UCSD-AML1 (cell line): ENCODE measurements around the gene TUBA8.
"Not testable (repeated sequence)": the region's sequence is repeated elsewhere in the genome, so short reads cannot be mapped to it uniquely, and the experiment has no call there.

Experiments used
- DNase-seq: peaks from one replicate; lab custom pipeline; 2025; ENCODE audit not compliant: unreplicated experiment; lab: John Stamatoyannopoulos, UW

Gene TUBA8

DNA sequence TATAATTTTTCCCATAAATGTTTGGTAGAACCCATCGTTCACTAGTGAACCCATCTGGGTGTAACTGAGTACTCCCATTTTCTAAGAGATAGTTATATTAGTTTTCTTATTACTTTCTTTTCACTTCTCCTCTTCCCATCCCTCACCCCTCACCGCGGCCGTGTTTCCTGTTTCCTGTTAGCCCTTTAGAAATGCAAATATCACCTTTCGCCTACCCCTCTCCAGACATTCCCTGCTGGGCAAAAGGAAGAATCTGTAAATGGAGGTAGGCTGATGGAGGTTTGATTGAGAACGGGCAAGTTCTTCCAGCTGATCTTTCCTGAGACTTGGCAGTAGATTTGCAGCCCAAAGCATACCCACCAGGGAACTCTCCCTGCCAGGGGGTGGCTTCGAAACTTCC lies 54.7 kb downstream of the TUBA8 start:
- not testable (repeated sequence) for DNase-seq

DNA sequence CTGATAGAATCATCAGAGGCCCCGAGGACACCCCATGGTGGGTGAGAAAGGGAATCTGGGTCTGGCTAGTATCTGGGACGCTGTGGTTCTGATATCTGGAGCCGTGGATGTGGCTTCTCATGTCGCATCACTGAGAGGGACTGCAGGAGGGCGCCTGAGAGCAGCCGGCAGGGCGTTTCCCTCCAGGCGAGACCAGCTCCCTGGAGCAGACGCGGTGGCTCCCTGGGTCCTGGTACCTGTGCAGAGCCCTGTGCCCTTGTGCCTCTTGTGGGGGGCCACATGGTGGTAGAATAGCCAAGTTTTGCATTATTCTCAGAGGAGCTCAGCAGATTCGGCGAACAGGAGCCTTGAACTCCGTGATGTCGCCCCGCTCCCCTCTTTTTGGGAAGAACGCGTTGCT lies 59.7 kb downstream of the TUBA8 start:
- DNase-seq, result not testable (repeated sequence)

DNA sequence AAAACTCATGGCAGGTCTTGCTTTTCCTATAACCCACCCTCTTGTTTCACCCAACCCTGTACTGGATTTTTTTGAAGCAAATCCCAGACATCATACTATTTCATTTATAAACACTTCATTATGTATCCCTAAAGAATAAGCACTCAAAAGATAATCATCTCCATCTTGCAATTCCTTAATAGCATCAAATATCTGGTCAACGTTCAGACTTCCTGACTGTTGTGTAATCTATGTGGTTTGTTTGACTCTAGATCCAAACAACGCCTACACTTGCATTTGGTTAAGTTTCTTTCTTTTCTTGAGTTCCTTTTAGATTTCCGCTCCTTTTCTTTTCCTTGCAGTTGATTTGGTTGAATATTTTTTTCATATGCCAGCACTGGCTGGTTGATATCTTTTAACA lies 61.6 kb downstream of the TUBA8 start:
- DNase-seq, result not testable (repeated sequence)

DNA sequence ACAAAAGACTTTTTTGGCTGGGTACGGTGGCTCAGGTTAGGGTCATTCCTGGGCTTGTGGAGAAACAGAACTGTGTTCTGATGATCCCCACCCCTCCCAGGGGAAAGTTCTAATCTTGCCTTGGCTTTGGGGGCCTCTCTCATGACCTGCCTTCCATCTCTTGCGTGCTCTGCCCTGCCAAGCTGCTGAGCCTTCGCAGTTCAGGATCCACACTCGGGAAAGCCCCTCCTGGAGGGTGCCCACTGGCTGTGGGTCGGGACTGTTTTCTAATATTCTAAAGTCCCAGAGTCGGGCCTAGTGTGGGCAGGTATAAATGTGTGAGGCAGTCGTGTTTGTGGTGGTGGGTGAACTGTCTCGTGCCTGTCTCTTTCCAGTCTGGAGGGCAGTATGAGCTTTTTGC lies 62.2 kb downstream of the TUBA8 start:
- not testable (repeated sequence) for DNase-seq

DNA sequence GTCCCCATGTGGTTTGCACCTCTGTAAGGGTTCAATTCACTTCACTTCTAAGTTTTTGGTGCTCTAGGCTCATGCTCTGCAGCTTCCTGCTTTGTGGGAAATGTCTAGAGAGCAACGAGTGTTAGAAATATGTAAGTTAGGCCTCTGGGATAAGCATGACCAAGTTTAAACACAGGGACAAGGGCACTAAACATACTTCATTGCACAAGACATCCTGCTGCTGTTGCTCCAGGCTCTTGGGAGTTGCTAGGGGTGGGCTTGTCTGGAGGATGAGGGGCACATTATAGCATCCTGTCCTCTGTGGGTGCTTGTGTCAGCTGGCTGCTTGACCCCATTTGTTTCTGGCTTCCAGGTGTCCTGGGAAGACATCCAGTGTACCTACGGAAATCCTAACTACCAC lies 62.8 kb downstream of the TUBA8 start:
- DNase-seq, result not testable (repeated sequence)
